IMR-90 (cell line): ENCODE results near the gene PRELP. TPM values are rescaled to one million over a fixed set of nuclear protein-coding genes. Genes with fewer than 3 reads are reported as not detected.

Experiments used
- ATAC-seq: fragments of 200-7000 bp; cut with Tn5 transposase; 2 replicates; pipeline ENCODE4 v1.9.1; 2020; ENCODE audit warnings: low read depth, mild to moderate bottlenecking, moderate library complexity
- BruUV-seq: library from RNA; stranded (reverse); fragments of 400-500 nt; replicated peaks from 2 replicates; lab custom pipeline; 2021; lab: Mats Ljungman, UMichigan
- CTCF ChIA-PET: fragments of 300-600 bp; formaldehyde crosslinking; extraction: SDS; loops from one replicate; lab custom pipeline; 2021; ENCODE audit warnings: antibody characterized with exemption; lab: Yijun Ruan, JAX
- POLR2A ChIA-PET: fragments of 300-600 bp; sonication (Branson Sonifier 250); formaldehyde crosslinking; loops from one replicate; lab custom pipeline; 2022; ENCODE audit warnings: antibody characterized with exemption; ENCODE audit not compliant: unreplicated experiment; lab: Charles Lee
- DNase-seq: peaks from one replicate; pipeline ENCODE4 v3.0.0; 2013
- H2AFZ ChIP-seq: replicated peaks from 2 replicates; pipeline ENCODE3; 2013; ENCODE audit warnings: low read length, mild to moderate bottlenecking; ENCODE audit not compliant: poor library complexity
- H2AK5ac ChIP-seq: 2 replicates; pipeline ENCODE4 v1.6.1; 2013; ENCODE audit warnings: low read depth, low read length, inconsistent platforms
- H2AK9ac ChIP-seq: replicated peaks from 2 replicates; pipeline ENCODE3; 2013; ENCODE audit warnings: mild to moderate bottlenecking, low read depth, low read length, moderate library complexity; ENCODE audit not compliant: poor library complexity
- H2BK120ac ChIP-seq: 2 replicates; pipeline ENCODE4 v1.6.1; 2013; ENCODE audit warnings: low read depth, low read length, inconsistent platforms
- H2BK15ac ChIP-seq: 3 replicates; pipeline ENCODE4 v1.6.1; 2013; ENCODE audit warnings: low read depth, low read length, inconsistent platforms
- H2BK20ac ChIP-seq: 2 replicates; pipeline ENCODE4 v1.6.1; 2013; ENCODE audit warnings: low read depth, mild to moderate bottlenecking, inconsistent platforms, low read length, moderate library complexity
- H2BK5ac ChIP-seq: 2 replicates; pipeline ENCODE4 v1.6.1; 2013; ENCODE audit warnings: mild to moderate bottlenecking, low read depth, low read length, inconsistent platforms; ENCODE audit not compliant: poor library complexity, severe bottlenecking
- H3K14ac ChIP-seq: replicated peaks from 2 replicates; pipeline ENCODE4 v1.6.1; 2013; ENCODE audit warnings: low read depth, low read length, inconsistent platforms
- H3K18ac ChIP-seq: 2 replicates; pipeline ENCODE4 v1.6.1; 2013; ENCODE audit warnings: low read depth, low read length, control low read depth
- H3K23ac ChIP-seq: 2 replicates; pipeline ENCODE4 v1.6.1; 2013; ENCODE audit warnings: low read depth, low read length, inconsistent platforms
- H3K27ac ChIP-seq: 2 replicates; pipeline ENCODE4 v1.5.1; 2013; ENCODE audit warnings: mild to moderate bottlenecking, control low read depth, low read length; ENCODE audit not compliant: insufficient read depth
- H3K27me3 ChIP-seq: 2 replicates; pipeline ENCODE4 v1.6.1; 2013; ENCODE audit warnings: low read length; ENCODE audit not compliant: control insufficient read depth, insufficient read depth
- H3K36me3 ChIP-seq: 2 replicates; pipeline ENCODE4 v1.6.1; 2013; ENCODE audit warnings: low read length, mixed read lengths; ENCODE audit not compliant: control insufficient read depth, insufficient read depth
- H3K4ac ChIP-seq: 2 replicates; pipeline ENCODE4 v1.6.1; 2013; ENCODE audit warnings: low read depth, low read length, inconsistent platforms
- H3K4me1 ChIP-seq: 2 replicates; pipeline ENCODE4 v1.6.1; 2013; ENCODE audit warnings: low read length, mixed read lengths; ENCODE audit not compliant: control insufficient read depth, insufficient read depth
- H3K4me2 ChIP-seq: 2 replicates; pipeline ENCODE4 v1.6.1; 2013; ENCODE audit warnings: low read depth, mild to moderate bottlenecking, control low read depth, low read length, moderate library complexity
- H3K4me3 ChIP-seq: 2 replicates; pipeline ENCODE4 v1.5.1; 2013; ENCODE audit warnings: low read depth, mild to moderate bottlenecking, control low read depth, low read length, moderate library complexity; ENCODE audit not compliant: insufficient read depth
- H3K56ac ChIP-seq: 2 replicates; pipeline ENCODE4 v1.6.1; 2013; ENCODE audit warnings: low read length, inconsistent platforms; ENCODE audit not compliant: insufficient read depth; ENCODE audit errors: extremely low read depth
- H3K79me1 ChIP-seq, 2 experiments: 2 replicates each; pipeline ENCODE4 v1.6.1; 2013; ENCODE audit warnings: low read length in 2 of 2, inconsistent platforms in 1 of 2, low read depth in 1 of 2
- H3K9ac ChIP-seq: 2 replicates; pipeline ENCODE4 v1.6.1; 2013; ENCODE audit warnings: low read depth, low read length, control low read depth
- H3K9me1 ChIP-seq: 2 replicates; pipeline ENCODE4 v1.6.1; 2013; ENCODE audit warnings: low read length, inconsistent platforms; ENCODE audit not compliant: insufficient read depth
- H3K9me3 ChIP-seq: 2 replicates; pipeline ENCODE4 v1.6.1; 2013; ENCODE audit warnings: low read length; ENCODE audit not compliant: control insufficient read depth, insufficient read depth
- H4K20me1 ChIP-seq: 2 replicates; pipeline ENCODE4 v1.6.1; 2013; ENCODE audit warnings: low read length, inconsistent platforms; ENCODE audit not compliant: insufficient read depth
- H4K5ac ChIP-seq: 2 replicates; pipeline ENCODE4 v1.6.1; 2013; ENCODE audit warnings: mild to moderate bottlenecking, low read depth, low read length, control low read depth
- H4K8ac ChIP-seq, 2 experiments: 2 replicates each; pipeline ENCODE4 v1.6.1; 2013; ENCODE audit warnings: low read depth in 2 of 2, low read length in 2 of 2, control low read depth in 1 of 2, inconsistent platforms in 1 of 2
- H4K91ac ChIP-seq: 2 replicates; pipeline ENCODE4 v1.6.1; 2013; ENCODE audit warnings: low read depth, low read length, inconsistent platforms; ENCODE audit not compliant: insufficient read depth
- BHLHE40 ChIP-seq: fragments of 150-350 bp; IDR thresholded peaks from 2 replicates; pipeline ENCODE4 v1.6.1; 2016; ENCODE audit warnings: mild to moderate bottlenecking, low read depth, low read length
- CEBPB ChIP-seq: IDR thresholded peaks from 2 replicates; pipeline ENCODE4 v1.6.1; 2012; ENCODE audit warnings: low read depth, low read length, improper control_type of control experiment
- CHD1 ChIP-seq: IDR thresholded peaks from 2 replicates; pipeline ENCODE4 v1.6.1; 2012; ENCODE audit warnings: low read depth, low read length, improper control_type of control experiment
- ELK1 ChIP-seq: fragments of 150-350 bp; IDR thresholded peaks from 2 replicates; pipeline ENCODE4 v1.6.1; 2016; ENCODE audit warnings: low read depth, mild to moderate bottlenecking, low read length, moderate library complexity, borderline replicate concordance
- FOS ChIP-seq: fragments of 150-350 bp; IDR thresholded peaks from 2 replicates; pipeline ENCODE4 v1.6.1; 2016; ENCODE audit warnings: low read depth, low read length
- MAZ ChIP-seq: IDR thresholded peaks from 2 replicates; pipeline ENCODE4 v1.6.1; 2012; ENCODE audit warnings: low read depth, mild to moderate bottlenecking, low read length, improper control_type of control experiment, moderate library complexity, borderline replicate concordance
- MXI1 ChIP-seq: IDR thresholded peaks from 2 replicates; pipeline ENCODE4 v1.6.1; 2012; ENCODE audit warnings: low read depth, mild to moderate bottlenecking, low read length, moderate library complexity, borderline replicate concordance
- NFE2L2 ChIP-seq: fragments of 150-350 bp; IDR thresholded peaks from 2 replicates; pipeline ENCODE4 v1.6.1; 2016; ENCODE audit warnings: low read depth, mild to moderate bottlenecking, low read length
- POLR2A ChIP-seq: IDR thresholded peaks from 2 replicates; pipeline ENCODE4 v1.6.1; 2012; ENCODE audit warnings: mild to moderate bottlenecking, low read depth, low read length
- RAD21 ChIP-seq: IDR thresholded peaks from 2 replicates; pipeline ENCODE4 v1.6.1; 2012; ENCODE audit warnings: low read length, improper control_type of control experiment
- RCOR1 ChIP-seq: IDR thresholded peaks from 2 replicates; pipeline ENCODE4 v1.6.1; 2012; ENCODE audit warnings: mild to moderate bottlenecking, low read length, improper control_type of control experiment; ENCODE audit not compliant: insufficient replicate concordance
- RFX5 ChIP-seq: IDR thresholded peaks from 2 replicates; pipeline ENCODE4 v1.8.0; 2012; ENCODE audit warnings: low read depth, mild to moderate bottlenecking, low read length, moderate library complexity
- WGBS, 2 experiments: methylation state at CpG; one replicate each; pipeline versions ENCODE4 v1.1.5 to v1.1.7; 2013; ENCODE audit warnings: missing lambda C conversion rate in 2 of 2; ENCODE audit not compliant: insufficient read length in 1 of 2; ENCODE audit errors: extremely low coverage in 2 of 2; 5-methylcytosine and 5-hydroxymethylcytosine counted together
- dilution Hi-C: fragments of 300-500 bp; cut with HindIII; formaldehyde crosslinking; loops from one replicate; pipeline ENCODE4 v1.14.3; 2018; ENCODE audit warnings: low sequenced_read_pairs; ENCODE audit not compliant: unreplicated experiment
- in situ Hi-C: fragments of 300-500 bp; cut with MboI; formaldehyde crosslinking; loops from 3 replicates; pipeline ENCODE4 v1.14.3; 2019; ENCODE audit warnings: low sequenced_read_pairs, inconsistent platforms, mixed read lengths
- intact Hi-C: fragments of 100-400 bp; cut with micrococcal nuclease; formaldehyde crosslinking; loops from 2 replicates; pipeline ENCODE4 v1.10.0; 2022
- polyA plus RNA-seq, 3 experiments: library from polyadenylated mRNA; depleted of rRNA; stranded (reverse); fragments of >200 nt; gene quantifications; 2 replicates each; pipeline ENCODE4 v1.2.3, GENCODE V29; 2012; ENCODE audit warnings: low replicate concordance in 1 of 3
- total RNA-seq: library from RNA; depleted of rRNA; stranded (reverse); fragments of >200 nt; gene quantifications from 2 replicates; pipeline ENCODE4 v1.2.3, GENCODE V29; 2012
- TF ChIP-seq, protein P1 (sequence below): conservative IDR thresholded peaks from 2 replicates; pipeline ENCODE4 v1.5.1; 2012; ENCODE audit warnings: mild to moderate bottlenecking, low read depth, low read length, improper control_type of control experiment

Gene PRELP
- total and polyA plus RNA-seq, 2 of the 4 experiments (the other 2 are of a cell fraction), result 0.56 TPM; not detected in 1

- Histone ChIP-seq H3K4me1 (peaks cover 19% of the 10 kb centered on the region), H2AK9ac (no peak overlapping the region), H4K20me1 (no peaks in the 10 kb centered on the region), H3K27me3 (peaks cover 2% of the 10 kb centered on the region; the same call in 1 of the 2 replicates), H2AFZ (peak overlapping the region; percentile 8), H3K9me3 (no peaks in the 10 kb centered on the region), H3K79me1 (no peaks in the 10 kb centered on the region), H2BK15ac (peak overlapping the region; percentile 82; the same call in 2 of the 3 replicates), H3K9me1 (peaks cover 6% of the 10 kb centered on the region), H2BK20ac (peak overlapping the region; percentile 79), H3K36me3 (no peaks in the 10 kb centered on the region), H3K18ac (peak overlapping the region; percentile 1; the same call in 1 of the 2 replicates), H3K4me3 (no peak overlapping the region), H3K23ac (peak overlapping the region; percentile 53; the same call in 1 of the 2 replicates), H4K8ac (peak overlapping the region; percentile 31 to 53; a peak in 3 of 4 replicates), H4K91ac (peak overlapping the region; percentile 79), H3K9ac (0 out of 2 replicates have a peak overlapping the region, but pooled peaks have one; percentile 5), H3K4ac (peak overlapping the region; percentile 58), H2BK5ac (no peak overlapping the region), H3K56ac (no peak overlapping the region), H4K5ac (peak overlapping the region; percentile 4), H2BK120ac (peak overlapping the region; percentile 82), H3K4me2 (no peak overlapping the region), H3K14ac (0 out of 2 replicates have a peak overlapping the region, but pooled peaks have one; percentile 65), H2AK5ac (peak overlapping the region; percentile 20), H3K27ac (no peak overlapping the region)
- POLR2A ChIA-PET, result no interaction called here
- WGBS, 2 experiments, result no CpG with 5 or more reads among the region's 5 CpGs
- intact Hi-C loops, result no loop called here
- in situ Hi-C loops, result no loop called here
- DNase-seq (no peak), ATAC-seq (no peak)
- dilution Hi-C loops, result no loop called here
- BruUV-seq, result no TSS peak
- TF ChIP-seq CEBPB (no peak), MAZ (no peak), MXI1 (no peak), POLR2A (no peak), RCOR1 (no peak), CHD1 (no peak), ELK1 (no peak), NFE2L2 (no peak), RFX5 (no peak), FOS (no peak), RAD21 (no peak), BHLHE40 (no peak)
- TF ChIP-seq, protein P1, sequence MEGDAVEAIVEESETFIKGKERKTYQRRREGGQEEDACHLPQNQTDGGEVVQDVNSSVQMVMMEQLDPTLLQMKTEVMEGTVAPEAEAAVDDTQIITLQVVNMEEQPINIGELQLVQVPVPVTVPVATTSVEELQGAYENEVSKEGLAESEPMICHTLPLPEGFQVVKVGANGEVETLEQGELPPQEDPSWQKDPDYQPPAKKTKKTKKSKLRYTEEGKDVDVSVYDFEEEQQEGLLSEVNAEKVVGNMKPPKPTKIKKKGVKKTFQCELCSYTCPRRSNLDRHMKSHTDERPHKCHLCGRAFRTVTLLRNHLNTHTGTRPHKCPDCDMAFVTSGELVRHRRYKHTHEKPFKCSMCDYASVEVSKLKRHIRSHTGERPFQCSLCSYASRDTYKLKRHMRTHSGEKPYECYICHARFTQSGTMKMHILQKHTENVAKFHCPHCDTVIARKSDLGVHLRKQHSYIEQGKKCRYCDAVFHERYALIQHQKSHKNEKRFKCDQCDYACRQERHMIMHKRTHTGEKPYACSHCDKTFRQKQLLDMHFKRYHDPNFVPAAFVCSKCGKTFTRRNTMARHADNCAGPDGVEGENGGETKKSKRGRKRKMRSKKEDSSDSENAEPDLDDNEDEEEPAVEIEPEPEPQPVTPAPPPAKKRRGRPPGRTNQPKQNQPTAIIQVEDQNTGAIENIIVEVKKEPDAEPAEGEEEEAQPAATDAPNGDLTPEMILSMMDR, result no peak
- CTCF ChIA-PET, result no interaction called here
These were observed 11.4 kb upstream of the PRELP start for GRCh38 chr1:203464226-203464625.
